Smooth muscle cell (in vitro differentiated cells): Measurements from ENCODE around the gene PUSL1. TPM values are rescaled to one million over a fixed set of nuclear protein-coding genes. Genes with fewer than 3 reads are reported as not detected.

Experiments used
- DNase-seq: peaks from one replicate; lab custom pipeline; 2025; ENCODE audit not compliant: unreplicated experiment; lab: John Stamatoyannopoulos, UW
- H2AFZ ChIP-seq: fragments of 200-600 bp; sonication (generic); 2 replicates; pipeline ENCODE4 v1.6.0; 2016; ENCODE audit warnings: antibody characterized with exemption, low read depth, mild to moderate bottlenecking
- H3F3A ChIP-seq: fragments of 200-600 bp; sonication (generic); 2 replicates; pipeline ENCODE4 v1.6.0; 2017; ENCODE audit warnings: antibody characterized with exemption, low read depth
- H3K27ac ChIP-seq: fragments of 200-600 bp; sonication (generic); 2 replicates; pipeline ENCODE4 v1.5.1; 2016; ENCODE audit warnings: low read depth, mild to moderate bottlenecking
- H3K27me3 ChIP-seq: fragments of 200-600 bp; sonication (generic); 2 replicates; pipeline ENCODE4 v1.6.1; 2016; ENCODE audit warnings: low read depth, mild to moderate bottlenecking
- H3K36me3 ChIP-seq: fragments of 200-600 bp; sonication (generic); 2 replicates; pipeline ENCODE4 v1.5.1; 2016; ENCODE audit warnings: low read depth
- H3K4me1 ChIP-seq: fragments of 200-600 bp; sonication (generic); 2 replicates; pipeline ENCODE4 v1.5.1; 2016; ENCODE audit warnings: low read depth
- H3K4me2 ChIP-seq: fragments of 200-600 bp; sonication (generic); 2 replicates; pipeline ENCODE4 v1.6.0; 2016; ENCODE audit warnings: mild to moderate bottlenecking
- H3K4me3 ChIP-seq: fragments of 200-600 bp; sonication (generic); 2 replicates; pipeline ENCODE4 v1.5.1; 2016; ENCODE audit warnings: mild to moderate bottlenecking
- H3K79me2 ChIP-seq: fragments of 200-600 bp; sonication (generic); 2 replicates; pipeline ENCODE4 v1.6.0; 2016; ENCODE audit warnings: low read depth, mild to moderate bottlenecking
- H3K9ac ChIP-seq: fragments of 200-600 bp; sonication (generic); 2 replicates; pipeline ENCODE4 v1.6.0; 2016; ENCODE audit warnings: low read depth
- H3K9me3 ChIP-seq: fragments of 200-600 bp; sonication (generic); replicated peaks from 2 replicates; pipeline ENCODE4 v1.5.1; 2016; ENCODE audit warnings: low read depth
- H4K20me1 ChIP-seq: fragments of 200-600 bp; sonication (generic); 2 replicates; pipeline ENCODE4 v1.6.0; 2016; ENCODE audit warnings: low read depth
- WGBS: methylation state at CpG from one replicate; pipeline ENCODE4 v1.1.7; 2016; ENCODE audit warnings: low lambda C conversion rate; 5-methylcytosine and 5-hydroxymethylcytosine counted together
- polyA plus RNA-seq: library from polyadenylated mRNA; unstranded; fragments of >200 nt; fragmentation: Nextera tagmentation; extraction: Ambion mirVana; gene quantifications from 2 replicates; pipeline ENCODE4 v1.2.1, GENCODE V29; 2016
- total RNA-seq: library from RNA; depleted of rRNA; stranded (reverse); fragments of >200 nt; gene quantifications from 2 replicates; pipeline ENCODE4 v1.2.3, GENCODE V29; 2014
- TF ChIP-seq, protein P1 (sequence below): fragments of 200-600 bp; sonication (generic); IDR thresholded peaks from 2 replicates; pipeline ENCODE4 v1.5.1; 2017; ENCODE audit warnings: borderline replicate concordance, mild to moderate bottlenecking, antibody characterized with exemption; ENCODE audit not compliant: insufficient read depth, poor library complexity, severe bottlenecking

Gene PUSL1
- total and polyA plus RNA-seq, 2 experiments from 2014 or later: 16.7 to 31.4 TPM

DNA sequence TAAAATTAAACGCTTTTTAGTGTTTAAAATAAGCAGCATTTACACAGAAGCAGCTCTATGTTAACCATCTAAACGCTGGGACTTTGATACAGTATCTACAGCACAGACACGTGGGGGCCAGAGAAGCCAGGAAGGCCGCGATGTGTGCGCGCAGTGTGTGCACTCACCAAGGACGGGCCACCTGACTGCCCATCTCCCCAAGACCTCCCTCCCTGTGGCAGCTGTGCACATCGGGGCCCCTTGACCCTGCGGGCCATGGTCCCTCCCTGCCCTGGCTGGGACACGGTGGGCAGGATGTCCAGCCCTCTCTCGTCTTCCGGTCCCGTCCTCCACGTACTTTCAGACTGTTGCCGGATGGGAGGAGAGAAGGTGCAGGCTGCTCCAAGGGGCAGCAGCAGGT, 26.9 kb downstream of the PUSL1 start:
- 92% methylated on average over 14 of the region's 16 CpGs for WGBS
- Histone ChIP-seq H2AFZ (no peak overlapping the region), H3K27me3 (no peaks in the 10 kb centered on the region), H3F3A (no peaks in the 10 kb centered on the region), H4K20me1 (peaks cover 10% of the 10 kb centered on the region), H3K27ac (no peak overlapping the region), H3K4me3 (no peak overlapping the region), H3K4me1 (peaks cover 7% of the 10 kb centered on the region), H3K79me2 (no peaks in the 10 kb centered on the region), H3K36me3 (no peaks in the 10 kb centered on the region), H3K9me3 (no peaks in the 10 kb centered on the region), H3K4me2 (no peak overlapping the region), H3K9ac (no peak overlapping the region)
- DNase-seq: no peak
- TF ChIP-seq, protein P1, sequence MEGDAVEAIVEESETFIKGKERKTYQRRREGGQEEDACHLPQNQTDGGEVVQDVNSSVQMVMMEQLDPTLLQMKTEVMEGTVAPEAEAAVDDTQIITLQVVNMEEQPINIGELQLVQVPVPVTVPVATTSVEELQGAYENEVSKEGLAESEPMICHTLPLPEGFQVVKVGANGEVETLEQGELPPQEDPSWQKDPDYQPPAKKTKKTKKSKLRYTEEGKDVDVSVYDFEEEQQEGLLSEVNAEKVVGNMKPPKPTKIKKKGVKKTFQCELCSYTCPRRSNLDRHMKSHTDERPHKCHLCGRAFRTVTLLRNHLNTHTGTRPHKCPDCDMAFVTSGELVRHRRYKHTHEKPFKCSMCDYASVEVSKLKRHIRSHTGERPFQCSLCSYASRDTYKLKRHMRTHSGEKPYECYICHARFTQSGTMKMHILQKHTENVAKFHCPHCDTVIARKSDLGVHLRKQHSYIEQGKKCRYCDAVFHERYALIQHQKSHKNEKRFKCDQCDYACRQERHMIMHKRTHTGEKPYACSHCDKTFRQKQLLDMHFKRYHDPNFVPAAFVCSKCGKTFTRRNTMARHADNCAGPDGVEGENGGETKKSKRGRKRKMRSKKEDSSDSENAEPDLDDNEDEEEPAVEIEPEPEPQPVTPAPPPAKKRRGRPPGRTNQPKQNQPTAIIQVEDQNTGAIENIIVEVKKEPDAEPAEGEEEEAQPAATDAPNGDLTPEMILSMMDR: no peak

DNA sequence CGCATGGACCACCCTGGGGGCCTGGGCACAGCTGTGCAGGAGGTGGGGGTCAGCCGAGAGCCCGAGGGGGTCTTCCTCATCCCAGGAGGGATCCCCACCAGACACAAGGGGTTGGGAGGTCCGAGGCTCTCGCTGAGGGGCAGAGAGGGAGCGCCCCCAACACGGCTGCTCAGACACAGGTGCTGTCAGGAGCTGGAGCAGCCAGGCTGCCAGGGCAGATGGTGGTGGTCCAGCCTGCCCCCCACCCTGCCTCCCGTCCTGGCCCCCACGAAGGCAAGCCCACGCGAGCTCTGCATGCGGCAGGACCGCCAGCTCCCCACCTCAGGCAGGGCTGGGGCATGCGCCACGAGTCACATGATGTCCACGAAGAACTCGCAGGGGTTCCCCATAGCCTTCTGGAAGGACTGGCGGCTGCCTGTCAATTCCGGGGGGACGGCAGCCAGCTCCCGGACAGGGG, 27.4 kb downstream of the PUSL1 start:
- no peaks in the 10 kb centered on the region for H3K27me3 ChIP-seq
- no peak overlapping the region for H3K9ac ChIP-seq
- no peaks in the 10 kb centered on the region for H3K36me3 ChIP-seq
- peaks cover 16% of the 10 kb centered on the region for H4K20me1 ChIP-seq
- H3K79me2 ChIP-seq: no peaks in the 10 kb centered on the region
- peaks cover 3% of the 10 kb centered on the region for H3K4me1 ChIP-seq
- WGBS: 98% methylated on average over 10 of the region's 21 CpGs
- H3K9me3 ChIP-seq: no peaks in the 10 kb centered on the region
- H2AFZ ChIP-seq: no peak overlapping the region
- H3F3A ChIP-seq: no peaks in the 10 kb centered on the region
- no peak for DNase-seq
- TF ChIP-seq, protein P1: no peak
- H3K4me3 ChIP-seq: no peak overlapping the region
- no peak overlapping the region for H3K4me2 ChIP-seq
- no peak overlapping the region for H3K27ac ChIP-seq

DNA sequence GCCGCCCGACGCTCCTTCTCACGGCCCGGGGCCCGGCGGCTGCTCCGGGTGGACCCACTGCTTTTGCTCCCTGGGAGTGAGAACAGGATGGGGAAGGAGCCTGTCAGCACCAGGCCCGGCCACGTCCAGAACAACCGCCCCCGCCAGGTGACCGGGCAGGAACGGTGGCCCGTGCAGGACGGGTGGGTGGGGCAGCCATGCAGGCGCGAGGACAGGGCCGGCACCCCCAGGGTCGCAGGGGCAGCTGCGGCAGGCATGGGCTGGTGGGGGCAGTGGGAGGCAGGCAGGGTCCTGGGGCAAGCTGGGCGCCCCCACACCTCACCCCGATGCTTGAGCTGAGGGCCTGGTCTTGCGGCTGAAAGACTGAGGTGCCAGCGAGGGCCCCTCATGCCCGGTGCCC, 28.0 kb downstream of the PUSL1 start:
- Histone ChIP-seq H3K27me3 (no peaks in the 10 kb centered on the region), H3K4me3 (no peak overlapping the region), H3K9me3 (no peaks in the 10 kb centered on the region), H3K9ac (no peak overlapping the region), H3K4me2 (no peak overlapping the region), H2AFZ (no peak overlapping the region), H3K27ac (no peak overlapping the region), H4K20me1 (peaks cover 21% of the 10 kb centered on the region), H3K79me2 (no peaks in the 10 kb centered on the region), H3K4me1 (no peaks in the 10 kb centered on the region), H3K36me3 (no peaks in the 10 kb centered on the region), H3F3A (no peaks in the 10 kb centered on the region)
- TF ChIP-seq, protein P1: no peak
- 97% methylated on average over 26 of the region's 26 CpGs for WGBS
- no peak for DNase-seq
